T-helper 1 cell (primary cell): ENCODE measurements around the gene CWH43.
"Not testable (repeated sequence)": the region's sequence is repeated elsewhere in the genome, so short reads cannot be mapped to it uniquely, and the experiment has no call there.

Experiments
- DNase-seq, 5 donors: peaks; one replicate each; pipeline ENCODE4 v3.0.0-alpha.2; 2012 to 2020

The CWH43 gene

GRCh38 chr4:48979914-48980579 is 6.0 kb upstream of the CWH43 start:
- DNase-seq: no peak

GRCh38 chr4:48984005-48984404 is 2.1 kb upstream of the CWH43 start:
- DNase-seq: not testable (repeated sequence)

DNA sequence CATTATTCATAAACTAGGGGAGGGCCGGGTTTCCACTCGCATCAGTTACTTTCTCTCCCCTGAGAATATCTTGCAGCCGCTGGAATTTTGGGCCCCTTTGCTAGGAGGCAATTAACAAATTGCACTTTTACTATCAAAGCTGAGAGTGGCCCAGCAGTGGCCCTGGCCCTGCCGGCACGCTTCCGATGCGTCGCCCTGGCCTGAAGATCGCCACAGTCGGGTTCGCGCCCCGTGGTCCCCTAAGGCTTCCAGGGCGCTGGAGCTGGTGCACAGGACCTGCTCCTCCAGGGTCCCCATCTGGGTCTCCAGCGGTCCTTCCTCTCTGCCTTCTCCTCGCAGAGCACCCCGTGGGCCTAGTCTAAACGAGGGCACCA is 486 bp upstream of the CWH43 start:
- DNase-seq: no peak

GRCh38 chr4:48986654-48987164 is 634 bp downstream of the CWH43 start:
- no peak for DNase-seq

DNA sequence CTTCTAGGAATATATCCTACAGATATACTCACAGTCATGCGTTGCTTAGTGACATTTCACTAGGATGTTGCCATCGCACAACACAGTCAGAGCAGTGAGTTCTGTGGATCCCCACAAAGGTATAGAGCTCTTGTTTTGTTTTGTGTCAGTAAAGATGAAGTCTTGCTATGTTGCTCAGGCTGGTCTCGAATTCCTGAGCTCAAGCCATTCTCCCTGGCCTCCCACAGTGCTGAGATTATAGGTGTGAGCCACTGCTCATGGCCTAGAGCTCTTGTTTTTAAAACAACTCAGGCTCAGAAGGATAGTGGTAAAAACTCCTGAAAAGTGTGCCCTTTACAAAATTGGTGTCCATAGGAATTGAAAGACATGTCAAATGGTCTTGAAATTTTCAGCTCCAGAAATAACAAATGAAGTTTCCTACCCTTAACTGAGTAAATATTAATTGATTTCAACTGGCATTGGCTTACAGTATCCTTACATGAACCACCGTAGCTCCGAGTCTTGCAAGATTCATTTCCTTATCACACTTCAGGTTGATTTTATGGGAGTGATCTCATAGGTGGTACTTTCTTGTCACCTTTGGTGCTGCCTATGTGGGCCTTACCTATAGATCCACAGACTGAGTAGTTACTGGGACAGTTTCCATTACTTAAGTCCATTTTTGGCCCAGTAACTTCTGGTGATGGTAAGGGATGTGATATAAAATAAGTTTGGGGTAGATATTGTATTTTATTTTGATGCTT is 3.6 kb downstream of the CWH43 start:
- no peak for DNase-seq

- DNase-seq: no peak
These were observed 5.3 kb downstream of the CWH43 start for GRCh38 chr4:48991357-48991756.

GRCh38 chr4:48997962-48998361 is 11.9 kb downstream of the CWH43 start:
- no peak for DNase-seq

- DNase-seq: no peak
These were observed 12.4 kb downstream of the CWH43 start for GRCh38 chr4:48998440-48998839.

DNA sequence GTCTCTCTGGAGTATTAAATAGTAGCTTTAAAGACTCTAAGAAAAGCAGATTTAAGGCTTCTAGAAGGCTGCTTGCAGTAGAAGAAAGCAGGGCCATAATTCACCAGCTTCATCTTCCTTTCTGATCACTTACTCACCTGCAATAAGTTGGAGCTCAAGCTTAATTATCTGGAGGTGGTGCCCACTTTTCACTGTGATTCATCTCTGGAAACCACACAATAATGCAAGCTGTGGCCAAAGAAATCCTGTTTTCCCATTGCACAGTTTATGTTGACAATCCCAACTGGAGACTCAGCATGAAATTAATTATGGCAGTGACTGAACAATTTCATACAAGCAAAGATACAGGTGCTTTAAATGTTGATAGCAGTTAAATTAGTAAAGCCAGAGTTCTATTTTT is 14.7 kb downstream of the CWH43 start:
- DNase-seq: no peak

- no peak for DNase-seq
These were observed 16.9 kb downstream of the CWH43 start for GRCh38 chr4:49002931-49003330.

GRCh38 chr4:49018718-49019295 is 32.7 kb downstream of the CWH43 start:
- DNase-seq: no peak

- no peak for DNase-seq
These were observed 46.5 kb downstream of the CWH43 start for GRCh38 chr4:49032440-49033161.

DNA sequence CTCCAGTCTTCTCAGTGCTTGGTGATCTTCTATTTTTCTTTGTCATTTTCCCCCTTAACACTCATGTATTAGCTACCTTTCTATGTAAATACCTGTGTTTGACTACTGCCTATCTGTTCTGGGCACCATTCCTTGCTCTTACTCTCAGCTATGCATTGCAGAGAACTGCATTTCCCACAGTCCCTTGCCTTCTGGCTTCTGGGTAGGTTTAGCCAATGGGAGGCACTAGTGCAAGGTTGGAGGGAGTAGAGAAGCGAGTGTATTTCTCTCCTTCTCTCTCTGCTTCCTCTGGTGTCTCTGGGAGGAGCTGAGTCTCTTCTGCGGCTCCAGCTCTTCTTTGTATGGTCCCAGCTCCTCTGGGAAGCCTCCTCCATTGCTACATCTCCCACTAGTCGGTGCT is 50.5 kb downstream of the CWH43 start:
- no peak for DNase-seq

DNA sequence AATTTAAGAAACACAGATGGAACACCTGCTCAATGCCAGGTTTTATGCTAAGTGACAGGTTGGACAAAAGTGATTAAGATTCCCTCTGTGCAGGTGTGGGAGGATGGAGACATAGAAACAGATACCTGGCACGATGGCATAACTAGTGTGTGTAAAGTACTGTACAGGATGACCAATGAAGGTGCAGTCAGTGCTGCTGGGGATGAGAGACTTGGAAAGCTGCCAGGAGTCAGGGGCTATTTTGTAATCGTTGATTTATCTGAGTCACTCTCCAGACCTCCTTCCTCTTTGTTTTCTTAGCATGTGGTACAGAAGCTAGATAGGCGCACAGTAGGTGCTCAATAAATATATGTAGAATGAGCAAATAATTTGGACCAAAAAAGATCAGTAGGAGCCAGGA is 58.2 kb downstream of the CWH43 start:
- DNase-seq: no peak

GRCh38 chr4:49058306-49058705 is 72.2 kb downstream of the CWH43 start:
- DNase-seq: no peak

- DNase-seq: no peak
These were observed 77.6 kb downstream of the CWH43 start for GRCh38 chr4:49063670-49064069.

DNA sequence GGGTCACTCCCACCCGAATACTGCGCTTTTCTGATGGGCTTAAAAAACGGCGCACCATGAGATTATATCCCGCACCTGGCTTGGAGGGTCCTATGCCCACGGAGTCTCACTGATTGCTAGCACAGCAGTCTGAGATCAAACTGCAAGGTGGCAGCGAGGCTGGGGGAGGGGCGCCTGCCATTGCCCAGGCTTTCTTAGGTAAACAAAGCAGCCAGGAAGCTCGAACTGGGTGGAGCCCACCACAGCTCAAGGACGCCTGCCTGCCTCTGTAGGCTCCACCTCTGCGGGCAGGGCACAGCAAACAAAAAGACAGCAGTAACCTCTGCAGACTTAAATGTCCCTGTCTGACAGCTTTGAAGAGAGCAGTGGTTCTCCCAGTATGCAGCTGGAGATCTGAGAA is 86.1 kb downstream of the CWH43 start:
- DNase-seq: not testable (repeated sequence)

GRCh38 chr4:49091883-49092282 is 105.8 kb downstream of the CWH43 start:
- not testable (repeated sequence) for DNase-seq

- not testable (repeated sequence) for DNase-seq
These were observed 106.6 kb downstream of the CWH43 start for GRCh38 chr4:49092608-49093135.

- DNase-seq: not testable (repeated sequence)
These were observed 110.1 kb downstream of the CWH43 start for GRCh38 chr4:49096215-49096614.

- DNase-seq: not testable (repeated sequence)
These were observed 110.6 kb downstream of the CWH43 start for GRCh38 chr4:49096627-49097026.

- not testable (repeated sequence) for DNase-seq
These were observed 111.0 kb downstream of the CWH43 start for GRCh38 chr4:49097071-49097470.

DNA sequence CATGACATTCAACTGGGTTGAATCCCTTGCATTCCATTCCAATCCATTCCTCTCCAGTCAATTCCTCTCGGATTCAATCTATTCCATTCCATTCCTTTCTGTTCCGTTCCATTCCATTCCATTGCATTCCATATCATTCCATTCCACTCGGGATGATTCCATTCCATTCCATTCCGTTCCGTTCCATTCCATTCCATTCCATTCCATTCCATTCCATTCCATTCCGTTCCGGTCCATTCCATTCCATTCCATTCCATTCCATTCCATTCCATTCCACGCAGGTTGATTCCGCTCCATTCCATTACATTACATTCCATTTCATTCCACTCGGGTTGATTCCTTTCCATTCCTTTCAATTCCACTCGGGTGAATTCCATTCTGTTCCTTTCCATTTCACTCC is 111.4 kb downstream of the CWH43 start:
- DNase-seq: peak in 1 of 5 donors; percentile 14
